Gastrocnemius medialis (tissue), 4 donors: ENCODE data around the gene DPP4.

Experiments
- POLR2A ChIP-seq, 2 donors: fragments of 450-650 bp; IDR thresholded peaks; one replicate each; pipeline ENCODE4 v1.6.1; 2017; ENCODE audit warnings: antibody characterized with exemption in 2 of 2, mild to moderate bottlenecking in 2 of 2, moderate library complexity in 2 of 2
- TF ChIP-seq, protein P1 (sequence below), 5 experiments: fragments of 450-650 bp in 3 of 5; fragments of 200-600 bp in 2 of 5; sonication (generic) in 2 of 5; IDR thresholded peaks in 4 of 5; conservative IDR thresholded peaks in 1 of 5; 1 replicate in 4 of 5; 2 replicates in 1 of 5; pipeline ENCODE4 v1.5.1; 2016 to 2019; ENCODE audit warnings: antibody characterized with exemption in 5 of 5, mild to moderate bottlenecking in 3 of 5, moderate library complexity in 3 of 5

DNA sequence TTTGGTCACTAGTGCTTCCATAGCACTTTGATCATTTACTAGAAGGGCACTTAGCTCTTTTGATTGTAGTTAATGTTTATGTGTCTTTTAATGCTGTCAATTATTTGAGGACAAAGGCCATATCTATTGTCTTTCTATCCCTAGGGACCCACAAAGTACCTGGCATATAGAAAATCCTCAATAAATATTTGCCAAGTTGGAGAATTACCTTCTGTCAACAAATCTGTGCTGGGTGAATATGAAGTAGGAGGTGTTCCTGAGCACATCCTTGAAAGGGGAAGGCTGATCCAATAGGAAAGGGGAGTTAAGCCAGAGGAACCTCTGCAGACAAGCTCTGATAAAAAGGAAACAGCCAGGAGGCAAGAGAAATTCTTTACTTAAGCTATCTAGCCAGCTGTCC lies 8.2 kb downstream of the DPP4 start:
- TF ChIP-seq, protein P1, sequence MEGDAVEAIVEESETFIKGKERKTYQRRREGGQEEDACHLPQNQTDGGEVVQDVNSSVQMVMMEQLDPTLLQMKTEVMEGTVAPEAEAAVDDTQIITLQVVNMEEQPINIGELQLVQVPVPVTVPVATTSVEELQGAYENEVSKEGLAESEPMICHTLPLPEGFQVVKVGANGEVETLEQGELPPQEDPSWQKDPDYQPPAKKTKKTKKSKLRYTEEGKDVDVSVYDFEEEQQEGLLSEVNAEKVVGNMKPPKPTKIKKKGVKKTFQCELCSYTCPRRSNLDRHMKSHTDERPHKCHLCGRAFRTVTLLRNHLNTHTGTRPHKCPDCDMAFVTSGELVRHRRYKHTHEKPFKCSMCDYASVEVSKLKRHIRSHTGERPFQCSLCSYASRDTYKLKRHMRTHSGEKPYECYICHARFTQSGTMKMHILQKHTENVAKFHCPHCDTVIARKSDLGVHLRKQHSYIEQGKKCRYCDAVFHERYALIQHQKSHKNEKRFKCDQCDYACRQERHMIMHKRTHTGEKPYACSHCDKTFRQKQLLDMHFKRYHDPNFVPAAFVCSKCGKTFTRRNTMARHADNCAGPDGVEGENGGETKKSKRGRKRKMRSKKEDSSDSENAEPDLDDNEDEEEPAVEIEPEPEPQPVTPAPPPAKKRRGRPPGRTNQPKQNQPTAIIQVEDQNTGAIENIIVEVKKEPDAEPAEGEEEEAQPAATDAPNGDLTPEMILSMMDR (IDR thresholded peaks at IDR 0.05 in 4 of 5, conservative IDR thresholded peaks at IDR 0.05 in 1 of 5) = no peak
- TF ChIP-seq POLR2A (IDR thresholded peaks at IDR 0.05) = no peak
